IgD-negative memory B cell (primary cell): ENCODE data around the gene PCMT1. TPM values are rescaled to one million over a fixed set of nuclear protein-coding genes. Genes with fewer than 3 reads are reported as not detected.

Source experiments
- H3K27ac Mint-ChIP-seq, 3 donors: one replicate each; pipeline ENCODE4 v1.8.0; 2020 to 2022; ENCODE audit warnings: mild to moderate bottlenecking in 3 of 3, mixed read lengths in 3 of 3, moderate library complexity in 1 of 3
- H3K27me3 Mint-ChIP-seq: one replicate; pipeline ENCODE4 v1.8.0; 2021; ENCODE audit warnings: mixed read lengths
- H3K36me3 Mint-ChIP-seq: one replicate; pipeline ENCODE4 v1.8.0; 2020; ENCODE audit warnings: mild to moderate bottlenecking, mixed read lengths
- H3K4me1 Mint-ChIP-seq, 3 donors: one replicate each; pipeline ENCODE4 v1.8.0; 2020 to 2022; ENCODE audit warnings: mixed read lengths in 3 of 3, mild to moderate bottlenecking in 1 of 3
- H3K4me3 Mint-ChIP-seq, 4 donors: one replicate each; pipeline ENCODE4 v1.8.0; 2020 to 2022; ENCODE audit warnings: mild to moderate bottlenecking in 4 of 4, mixed read lengths in 4 of 4, moderate library complexity in 3 of 4
- H3K9me3 Mint-ChIP-seq, 3 donors: one replicate each; pipeline ENCODE4 v1.8.0; 2020 to 2021; ENCODE audit warnings: mixed read lengths in 3 of 3, mild to moderate bottlenecking in 1 of 3
- polyA plus RNA-seq: library from polyadenylated mRNA; unstranded; fragments of 300-500 nt; fragmentation: Illumina TruSeq; gene quantifications from one replicate; pipeline ENCODE4 v1.2.3, GENCODE V29; 2021

Gene PCMT1
- polyA plus RNA-seq, 1 donor from 2014 or later, result 116 TPM

GRCh38 chr6:149761438-149761837, 11.9 kb downstream of the PCMT1 start:
- Mint-ChIP-seq H3K9me3 (no peaks in the 10 kb centered on the region), H3K4me3 (no peak overlapping the region), H3K27ac (peak overlapping the region in 1 of 3 donors; percentile 5), H3K36me3 (peaks cover 7% of the 10 kb centered on the region), H3K27me3 (no peaks in the 10 kb centered on the region), H3K4me1 (peaks cover 19 to 23% (median 19%) of the 10 kb centered on the region in 3 donors)

- Mint-ChIP-seq H3K27me3 (no peaks in the 10 kb centered on the region), H3K4me1 (peaks cover 14 to 23% (median 22%) of the 10 kb centered on the region in 3 donors), H3K4me3 (no peak overlapping the region), H3K27ac (no peak overlapping the region), H3K9me3 (peaks cover 0 to 2% (median 0%) of the 10 kb centered on the region in 3 donors), H3K36me3 (peaks cover 13% of the 10 kb centered on the region)
These were observed 14.3 kb downstream of the PCMT1 start for GRCh38 chr6:149763866-149764265.

GRCh38 chr6:149766156-149766769, 16.7 kb downstream of the PCMT1 start:
- Mint-ChIP-seq H3K4me1 (peaks cover 13 to 22% (median 15%) of the 10 kb centered on the region in 3 donors), H3K4me3 (no peak overlapping the region), H3K27ac (no peak overlapping the region), H3K9me3 (peaks cover 0 to 2% (median 0%) of the 10 kb centered on the region in 3 donors), H3K27me3 (no peaks in the 10 kb centered on the region), H3K36me3 (peaks cover 13% of the 10 kb centered on the region)

- Mint-ChIP-seq H3K27me3 (no peaks in the 10 kb centered on the region), H3K4me3 (no peak overlapping the region), H3K4me1 (peaks cover 4 to 13% (median 6%) of the 10 kb centered on the region in 3 donors), H3K27ac (no peak overlapping the region), H3K36me3 (peaks cover 13% of the 10 kb centered on the region), H3K9me3 (peaks cover 0 to 2% (median 0%) of the 10 kb centered on the region in 3 donors)
These were observed 20.1 kb downstream of the PCMT1 start for GRCh38 chr6:149769676-149770075.

GRCh38 chr6:149771185-149771584, 21.6 kb downstream of the PCMT1 start:
- peaks cover 10% of the 10 kb centered on the region for H3K36me3 Mint-ChIP-seq
- no peak overlapping the region for H3K27ac Mint-ChIP-seq
- H3K4me3 Mint-ChIP-seq, result no peak overlapping the region
- H3K9me3 Mint-ChIP-seq, result peaks cover 0 to 2% (median 0%) of the 10 kb centered on the region in 3 donors
- H3K27me3 Mint-ChIP-seq, result no peaks in the 10 kb centered on the region
- peaks cover 0 to 9% (median 6%) of the 10 kb centered on the region in 3 donors for H3K4me1 Mint-ChIP-seq

GRCh38 chr6:149771925-149772324, 22.4 kb downstream of the PCMT1 start:
- Mint-ChIP-seq H3K27me3 (no peaks in the 10 kb centered on the region), H3K4me1 (peaks cover 0 to 7% (median 6%) of the 10 kb centered on the region in 3 donors), H3K4me3 (no peak overlapping the region), H3K27ac (no peak overlapping the region), H3K9me3 (no peaks in the 10 kb centered on the region), H3K36me3 (peaks cover 10% of the 10 kb centered on the region)

GRCh38 chr6:149777624-149778023, 28.1 kb downstream of the PCMT1 start:
- H3K36me3 Mint-ChIP-seq, result peaks cover 1% of the 10 kb centered on the region
- H3K27me3 Mint-ChIP-seq, result no peaks in the 10 kb centered on the region
- no peaks in the 10 kb centered on the region for H3K4me1 Mint-ChIP-seq
- no peak overlapping the region for H3K4me3 Mint-ChIP-seq
- no peaks in the 10 kb centered on the region for H3K9me3 Mint-ChIP-seq
- no peak overlapping the region for H3K27ac Mint-ChIP-seq

GRCh38 chr6:149779644-149779963, 30.1 kb downstream of the PCMT1 start:
- Mint-ChIP-seq H3K27me3 (no peaks in the 10 kb centered on the region), H3K9me3 (no peaks in the 10 kb centered on the region), H3K4me3 (no peak overlapping the region), H3K36me3 (peaks cover 1% of the 10 kb centered on the region), H3K4me1 (no peaks in the 10 kb centered on the region), H3K27ac (no peak overlapping the region)

- Mint-ChIP-seq H3K36me3 (peaks cover 1% of the 10 kb centered on the region), H3K9me3 (no peaks in the 10 kb centered on the region), H3K27me3 (no peaks in the 10 kb centered on the region), H3K27ac (no peak overlapping the region), H3K4me3 (no peak overlapping the region), H3K4me1 (no peaks in the 10 kb centered on the region)
These were observed 32.2 kb downstream of the PCMT1 start for GRCh38 chr6:149781715-149782114.

GRCh38 chr6:149782337-149782736, 32.8 kb downstream of the PCMT1 start:
- no peak overlapping the region for H3K4me3 Mint-ChIP-seq
- H3K4me1 Mint-ChIP-seq, result no peaks in the 10 kb centered on the region
- H3K27me3 Mint-ChIP-seq, result no peaks in the 10 kb centered on the region
- H3K36me3 Mint-ChIP-seq, result peaks cover 1% of the 10 kb centered on the region
- H3K9me3 Mint-ChIP-seq, result no peaks in the 10 kb centered on the region
- H3K27ac Mint-ChIP-seq, result no peak overlapping the region

- H3K9me3 Mint-ChIP-seq, result no peaks in the 10 kb centered on the region
- no peak overlapping the region for H3K4me3 Mint-ChIP-seq
- H3K27me3 Mint-ChIP-seq, result no peaks in the 10 kb centered on the region
- H3K4me1 Mint-ChIP-seq, result no peaks in the 10 kb centered on the region
- H3K36me3 Mint-ChIP-seq, result peaks cover 1% of the 10 kb centered on the region
- H3K27ac Mint-ChIP-seq, result no peak overlapping the region
These were observed 34.0 kb downstream of the PCMT1 start for GRCh38 chr6:149783551-149783950.

- peaks cover under 1% of the 10 kb centered on the region for H3K36me3 Mint-ChIP-seq
- peaks cover 0 to 2% (median 0%) of the 10 kb centered on the region in 3 donors for H3K4me1 Mint-ChIP-seq
- no peak overlapping the region for H3K27ac Mint-ChIP-seq
- no peaks in the 10 kb centered on the region for H3K9me3 Mint-ChIP-seq
- no peaks in the 10 kb centered on the region for H3K27me3 Mint-ChIP-seq
- H3K4me3 Mint-ChIP-seq, result no peak overlapping the region
These were observed 56.6 kb downstream of the PCMT1 start for GRCh38 chr6:149806127-149806526.

GRCh38 chr6:149809798-149810197, 60.3 kb downstream of the PCMT1 start:
- Mint-ChIP-seq H3K27me3 (no peaks in the 10 kb centered on the region), H3K4me1 (peaks cover 0 to 2% (median 0%) of the 10 kb centered on the region in 3 donors), H3K27ac (peak overlapping the region in 1 of 3 donors; percentile 13), H3K36me3 (peaks cover 12% of the 10 kb centered on the region), H3K4me3 (no peak overlapping the region), H3K9me3 (no peaks in the 10 kb centered on the region)

- H3K4me1 Mint-ChIP-seq, result peaks cover 0 to 3% (median 3%) of the 10 kb centered on the region in 3 donors
- no peak overlapping the region for H3K4me3 Mint-ChIP-seq
- no peaks in the 10 kb centered on the region for H3K9me3 Mint-ChIP-seq
- peaks cover 14% of the 10 kb centered on the region for H3K36me3 Mint-ChIP-seq
- H3K27ac Mint-ChIP-seq, result no peak overlapping the region
- no peaks in the 10 kb centered on the region for H3K27me3 Mint-ChIP-seq
These were observed 63.8 kb downstream of the PCMT1 start for GRCh38 chr6:149813351-149813750.

- peaks cover 14% of the 10 kb centered on the region for H3K36me3 Mint-ChIP-seq
- H3K27me3 Mint-ChIP-seq, result no peaks in the 10 kb centered on the region
- H3K4me1 Mint-ChIP-seq, result peaks cover 0 to 3% (median 3%) of the 10 kb centered on the region in 3 donors
- H3K4me3 Mint-ChIP-seq, result no peak overlapping the region
- H3K27ac Mint-ChIP-seq, result no peak overlapping the region
- H3K9me3 Mint-ChIP-seq, result no peaks in the 10 kb centered on the region
These were observed 66.2 kb downstream of the PCMT1 start for GRCh38 chr6:149815788-149816187.

- Mint-ChIP-seq H3K27me3 (peaks cover 2% of the 10 kb centered on the region), H3K27ac (no peak overlapping the region)
These were observed 71.0 kb downstream of the PCMT1 start for GRCh38 chr6:149820506-149820905.

More at GRCh38 chr6:149820506-149820905, 71.0 kb downstream of the PCMT1 start:
- Mint-ChIP-seq H3K36me3 (peaks cover 1% of the 10 kb centered on the region), H3K9me3 (no peaks in the 10 kb centered on the region), H3K4me1 (peaks cover 0 to 3% (median 3%) of the 10 kb centered on the region in 3 donors), H3K4me3 (no peak overlapping the region)
